Bronchial epithelial cell (primary cell): ENCODE measurements around the gene DCAF8. TPM values are rescaled to one million over a fixed set of nuclear protein-coding genes. Genes with fewer than 3 reads are reported as not detected.

ENCODE experiments used
- DNase-seq: peaks from one replicate; pipeline ENCODE4 v3.0.0-alpha.2; 2010; ENCODE audit warnings: low read depth
- FAIRE-seq: peaks from 2 replicates; lab custom pipeline; 2011; peaks lifted over from hg19 to GRCh38; lab: Jason Lieb, UNC
- H3K27me3 ChIP-seq: 2 replicates; pipeline ENCODE4 v1.5.1; 2011; ENCODE audit warnings: low read length; ENCODE audit not compliant: control insufficient read depth, insufficient read depth
- H3K36me3 ChIP-seq: 2 replicates; pipeline ENCODE4 v1.5.1; 2011; ENCODE audit warnings: low read length; ENCODE audit not compliant: control insufficient read depth, insufficient read depth
- H3K4me3 ChIP-seq: 2 replicates; pipeline ENCODE4 v1.5.1; 2011; ENCODE audit warnings: mild to moderate bottlenecking, low read depth, low read length, control low read depth
- CTCF ChIP-seq: IDR thresholded peaks from 2 replicates; pipeline ENCODE4 v1.5.1; 2011; ENCODE audit warnings: mild to moderate bottlenecking, moderate library complexity, low read length, control low read depth, inconsistent platforms; ENCODE audit not compliant: insufficient read depth, severe bottlenecking
- total RNA-seq: library from RNA; depleted of rRNA; stranded (reverse); fragments of >200 nt; gene quantifications from 2 replicates; pipeline ENCODE4 v1.2.1, GENCODE V29; 2014

Gene DCAF8
- total RNA-seq, 1 donor from 2014 or later = 57.4 TPM

GRCh38 chr1:160211046-160211790, 51.1 kb downstream of the DCAF8 start:
- no peak overlapping the region for H3K4me3 ChIP-seq
- H3K27me3 ChIP-seq = no peaks in the 10 kb centered on the region
- DNase-seq (no peak), FAIRE-seq (no peak)
- no peak for TF ChIP-seq CTCF
- H3K36me3 ChIP-seq = peaks cover 29% of the 10 kb centered on the region

- Histone ChIP-seq H3K36me3 (peaks cover 29% of the 10 kb centered on the region), H3K27me3 (no peaks in the 10 kb centered on the region), H3K4me3 (no peak overlapping the region)
- DNase-seq (no peak), FAIRE-seq (no peak)
- no peak for TF ChIP-seq CTCF
Measured at GRCh38 chr1:160210561-160210960, 51.8 kb downstream of the DCAF8 start.

GRCh38 chr1:160209321-160210046, 52.9 kb downstream of the DCAF8 start:
- Histone ChIP-seq H3K4me3 (no peak overlapping the region), H3K27me3 (no peaks in the 10 kb centered on the region), H3K36me3 (peaks cover 29% of the 10 kb centered on the region)
- TF ChIP-seq CTCF = no peak
- DNase-seq (no peak), FAIRE-seq (no peak)

GRCh38 chr1:160208557-160209320, 53.6 kb downstream of the DCAF8 start:
- no peak for TF ChIP-seq CTCF
- Histone ChIP-seq H3K4me3 (no peak overlapping the region), H3K27me3 (no peaks in the 10 kb centered on the region), H3K36me3 (peaks cover 24% of the 10 kb centered on the region)
- FAIRE-seq (no peak), DNase-seq (no peak)

- H3K36me3 ChIP-seq = peaks cover 18% of the 10 kb centered on the region
- DNase-seq (no peak), FAIRE-seq (no peak)
- H3K27me3 ChIP-seq = no peaks in the 10 kb centered on the region
- no peak overlapping the region for H3K4me3 ChIP-seq
- TF ChIP-seq CTCF = no peak
Measured at GRCh38 chr1:160207771-160208556, 54.4 kb downstream of the DCAF8 start.
